Measurements from ENCODE around the gene TACC3.
A peak's percentile ranks its signal among the peaks of the same experiment; 100 is the strongest.

TACC3 gene

DNA sequence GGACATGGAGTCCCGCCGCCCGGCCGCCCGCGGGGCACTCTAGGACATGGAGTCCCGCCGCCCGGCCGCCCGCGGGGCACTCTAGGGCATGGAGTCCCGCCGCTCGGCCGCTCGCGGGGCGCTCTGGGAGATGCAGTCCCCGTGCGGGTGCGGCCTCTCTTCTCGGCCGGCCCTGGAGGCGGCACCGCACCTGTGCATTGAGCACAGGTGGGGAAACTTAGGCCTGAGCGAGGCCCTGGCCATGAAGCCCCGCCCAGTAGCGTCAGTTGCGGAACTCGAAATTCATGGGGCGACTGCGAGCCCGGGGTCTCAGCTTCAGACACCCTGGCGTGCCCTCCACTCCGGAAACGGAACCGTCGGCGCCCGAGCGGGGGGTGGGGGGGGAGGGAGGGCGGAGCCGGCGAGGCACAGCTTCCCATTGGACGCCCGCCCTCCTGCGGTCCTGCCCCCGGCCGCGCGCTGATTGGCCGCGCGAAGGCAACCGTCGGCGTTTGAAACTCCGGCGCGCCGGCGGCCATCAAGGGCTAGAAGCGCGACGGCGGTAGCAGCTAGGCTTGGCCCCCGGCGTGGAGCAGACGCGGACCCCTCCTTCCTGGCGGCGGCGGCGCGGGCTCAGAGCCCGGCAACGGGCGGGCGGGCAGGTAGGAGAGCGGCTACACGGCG is at the start of gene TACC3, which contains the start of gene TMEM129:
TSS of gene TACC3 (plus strand) at position 519 of the 663 bp plus-strand sequence. CDS start 1,901 bp downstream, outside the sequence.
TSS of gene TMEM129 (minus strand) at position 321 of the 663 bp plus-strand sequence. CDS start 486 bp downstream, outside the sequence.
- Histone ChIP-seq H4K20me1 (ENCODE audit: insufficient read depth, low read length) (0 out of 2 replicates have a peak, but pooled peaks cover under 1% of the 10 kb centered on the region), H3K9ac (ENCODE audit: low read length) (peak within 1 kb of the TSS; percentile 86), H3K27me3 (replicated peaks; ENCODE audit: insufficient read depth, low read length) (no peaks in the 10 kb centered on the region), H3K36me3 (replicated peaks; ENCODE audit: insufficient read depth, low read length) (0 out of 2 replicates have a peak, but pooled peaks cover 3% of the 10 kb centered on the region), H2AFZ (ENCODE audit: low read length) (peak within 1 kb of the TSS; percentile 26), H3K9me3 (replicated peaks; ENCODE audit: insufficient read depth, low read length) (no peaks in the 10 kb centered on the region), H3F3A (ENCODE audit: insufficient read depth, low read length) (peaks cover 14% of the 10 kb centered on the region), H3K27ac (ENCODE audit: low read length) (peak within 1 kb of the TSS; percentile 63; the same call in 1 of the 2 replicates), H3K4me1 (ENCODE audit: low read length) (peaks cover 14% of the 10 kb centered on the region), H3K4me2 (ENCODE audit: low read depth, low read length) (peak within 1 kb of the TSS; percentile 98), H3K4me3 (ENCODE audit: low read length) (peak within 1 kb of the TSS; percentile 94), H3K79me2 (ENCODE audit: low read length) (peaks cover 89% of the 10 kb centered on the region), H3K9me2 (replicated peaks; ENCODE audit: insufficient read depth, low read length) (no peaks in the 10 kb centered on the region)
- peak; percentile 99 for DNase-seq
- TF ChIP-seq EZH2 (optimal IDR thresholded peaks at IDR 0.05; ENCODE audit: low read depth, low read length) (no peak), EZH2phosphoT487 (IDR thresholded peaks at IDR 0.05; ENCODE audit: low read length) (no peak)
- TF ChIP-seq, protein P1, sequence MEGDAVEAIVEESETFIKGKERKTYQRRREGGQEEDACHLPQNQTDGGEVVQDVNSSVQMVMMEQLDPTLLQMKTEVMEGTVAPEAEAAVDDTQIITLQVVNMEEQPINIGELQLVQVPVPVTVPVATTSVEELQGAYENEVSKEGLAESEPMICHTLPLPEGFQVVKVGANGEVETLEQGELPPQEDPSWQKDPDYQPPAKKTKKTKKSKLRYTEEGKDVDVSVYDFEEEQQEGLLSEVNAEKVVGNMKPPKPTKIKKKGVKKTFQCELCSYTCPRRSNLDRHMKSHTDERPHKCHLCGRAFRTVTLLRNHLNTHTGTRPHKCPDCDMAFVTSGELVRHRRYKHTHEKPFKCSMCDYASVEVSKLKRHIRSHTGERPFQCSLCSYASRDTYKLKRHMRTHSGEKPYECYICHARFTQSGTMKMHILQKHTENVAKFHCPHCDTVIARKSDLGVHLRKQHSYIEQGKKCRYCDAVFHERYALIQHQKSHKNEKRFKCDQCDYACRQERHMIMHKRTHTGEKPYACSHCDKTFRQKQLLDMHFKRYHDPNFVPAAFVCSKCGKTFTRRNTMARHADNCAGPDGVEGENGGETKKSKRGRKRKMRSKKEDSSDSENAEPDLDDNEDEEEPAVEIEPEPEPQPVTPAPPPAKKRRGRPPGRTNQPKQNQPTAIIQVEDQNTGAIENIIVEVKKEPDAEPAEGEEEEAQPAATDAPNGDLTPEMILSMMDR (IDR thresholded peaks at IDR 0.05; ENCODE audit: low read length): no peak

DNA sequence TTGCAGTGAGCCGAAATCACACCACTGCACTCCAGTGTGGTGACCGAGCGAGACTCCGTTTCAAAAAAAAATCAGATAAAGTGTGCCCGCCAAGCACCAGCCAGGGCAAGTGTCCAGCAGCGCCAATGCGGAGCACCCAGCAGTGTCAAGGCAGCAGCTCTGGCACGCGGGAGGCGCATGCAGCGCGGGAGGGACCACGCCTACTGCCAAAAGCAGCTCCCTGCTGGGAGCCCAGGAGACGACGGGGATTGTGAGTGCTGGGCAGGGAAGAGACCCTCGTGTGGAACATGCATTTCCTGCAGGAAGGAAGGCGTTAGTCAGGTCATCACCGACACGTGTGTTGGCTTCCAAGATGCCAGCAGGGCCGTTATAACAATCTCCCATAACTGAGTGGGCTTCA is 47.6 kb upstream of the TACC3 start:
- no peaks in the 10 kb centered on the region for H4K20me1 ChIP-seq (ENCODE audit: insufficient read depth, low read length)
- no peak for TF ChIP-seq EZH2 (optimal IDR thresholded peaks at IDR 0.05; ENCODE audit: low read depth, low read length)
- no peak for TF ChIP-seq EZH2phosphoT487 (IDR thresholded peaks at IDR 0.05; ENCODE audit: low read length)
- TF ChIP-seq, protein P1 (IDR thresholded peaks at IDR 0.05; ENCODE audit: low read length): no peak
- no peaks in the 10 kb centered on the region for H3K4me1 ChIP-seq (ENCODE audit: low read length)
- H3K4me2 ChIP-seq (ENCODE audit: low read depth, low read length): no peak overlapping the region
- no peaks in the 10 kb centered on the region for H3K36me3 ChIP-seq (replicated peaks; ENCODE audit: insufficient read depth, low read length)
- H3K27me3 ChIP-seq (replicated peaks; ENCODE audit: insufficient read depth, low read length): peaks cover 18% of the 10 kb centered on the region; the same call in 1 of the 2 replicates
- no peak for DNase-seq
- H3K27ac ChIP-seq (ENCODE audit: low read length): no peak overlapping the region
- no peaks in the 10 kb centered on the region for H3F3A ChIP-seq (ENCODE audit: insufficient read depth, low read length)
- H3K79me2 ChIP-seq (ENCODE audit: low read length): no peaks in the 10 kb centered on the region
- no peak overlapping the region for H3K4me3 ChIP-seq (ENCODE audit: low read length)
- H3K9me2 ChIP-seq (replicated peaks; ENCODE audit: insufficient read depth, low read length): no peaks in the 10 kb centered on the region
- no peaks in the 10 kb centered on the region for H3K9me3 ChIP-seq (replicated peaks; ENCODE audit: insufficient read depth, low read length)
- no peak overlapping the region for H2AFZ ChIP-seq (ENCODE audit: low read length)
- H3K9ac ChIP-seq (ENCODE audit: low read length): no peak overlapping the region

DNA sequence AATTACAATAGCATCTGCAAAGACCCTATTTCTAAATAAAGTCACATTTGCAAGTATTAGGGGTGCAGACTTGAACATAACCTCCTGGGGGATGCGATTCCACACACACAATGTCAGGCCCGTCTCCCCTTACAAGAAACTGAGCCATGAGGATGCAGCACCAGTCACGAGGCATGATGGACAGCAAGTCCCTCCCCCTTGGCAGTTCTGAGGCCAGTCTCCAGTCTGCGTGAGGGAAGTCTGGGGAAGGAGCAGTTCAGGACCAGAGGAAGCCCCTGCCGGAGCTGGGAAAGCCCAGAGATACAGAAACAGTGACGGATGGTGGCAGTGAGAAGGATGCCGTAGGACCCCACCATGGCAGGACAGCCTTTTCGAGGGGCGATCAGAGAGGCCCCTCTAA is 46.6 kb upstream of the TACC3 start:
- H3K79me2 ChIP-seq (ENCODE audit: low read length): no peaks in the 10 kb centered on the region

More for the DNA sequence above, 46.6 kb upstream of the TACC3 start:
- no peaks in the 10 kb centered on the region for H3F3A ChIP-seq (ENCODE audit: insufficient read depth, low read length)
- no peaks in the 10 kb centered on the region for H4K20me1 ChIP-seq (ENCODE audit: insufficient read depth, low read length)
- no peaks in the 10 kb centered on the region for H3K36me3 ChIP-seq (replicated peaks; ENCODE audit: insufficient read depth, low read length)
- H2AFZ ChIP-seq (ENCODE audit: low read length): no peak overlapping the region
- H3K9me2 ChIP-seq (replicated peaks; ENCODE audit: insufficient read depth, low read length): no peaks in the 10 kb centered on the region
- no peak for DNase-seq
- H3K27ac ChIP-seq (ENCODE audit: low read length): no peak overlapping the region
- no peak overlapping the region for H3K4me2 ChIP-seq (ENCODE audit: low read depth, low read length)
- no peak overlapping the region for H3K9ac ChIP-seq (ENCODE audit: low read length)
- no peak for TF ChIP-seq EZH2phosphoT487 (IDR thresholded peaks at IDR 0.05; ENCODE audit: low read length)
- no peak for TF ChIP-seq EZH2 (optimal IDR thresholded peaks at IDR 0.05; ENCODE audit: low read depth, low read length)
- TF ChIP-seq, protein P1 (IDR thresholded peaks at IDR 0.05; ENCODE audit: low read length): no peak
- no peaks in the 10 kb centered on the region for H3K9me3 ChIP-seq (replicated peaks; ENCODE audit: insufficient read depth, low read length)
- H3K4me3 ChIP-seq (ENCODE audit: low read length): no peak overlapping the region
- no peaks in the 10 kb centered on the region for H3K4me1 ChIP-seq (ENCODE audit: low read length)
- peaks cover 19% of the 10 kb centered on the region; the same call in 1 of the 2 replicates for H3K27me3 ChIP-seq (replicated peaks; ENCODE audit: insufficient read depth, low read length)
